Heart right ventricle (tissue), 16 donors: ENCODE measurements around the gene NFYC. TPM values are rescaled to one million over a fixed set of nuclear protein-coding genes. Genes with fewer than 3 reads are reported as not detected.

ENCODE experiments used
- ATAC-seq, 8 donors: fragments of 200-7000 bp; cut with Tn5 transposase; one replicate each; pipeline ENCODE4 v1.9.1; 2020; ENCODE audit warnings: mild to moderate bottlenecking in 8 of 8, moderate library complexity in 8 of 8, moderate number of reproducible peaks in 1 of 8
- DNase-seq, 2 donors: peaks; one replicate each; pipeline ENCODE4 v3.0.0-alpha.2; 2020
- H3K27ac ChIP-seq, 10 donors: fragments of 200-600 bp; sonication (generic) in 2 of 10; one replicate each; pipeline versions ENCODE4 v1.5.0 to v1.8.0; 2020 to 2022; ENCODE audit warnings: mild to moderate bottlenecking in 3 of 10
- H3K27me3 ChIP-seq, 7 donors: fragments of 200-600 bp; one replicate each; pipeline ENCODE4 v1.8.0; 2021 to 2022; ENCODE audit warnings: mild to moderate bottlenecking in 2 of 7
- H3K36me3 ChIP-seq, 9 donors: fragments of 200-600 bp; sonication (generic) in 1 of 9; one replicate each; pipeline versions ENCODE4 v1.5.0 to v1.8.0; 2020 to 2022; ENCODE audit warnings: mild to moderate bottlenecking in 2 of 9
- H3K4me1 ChIP-seq, 9 donors: fragments of 200-600 bp; sonication (generic) in 1 of 9; one replicate each; pipeline versions ENCODE4 v1.5.0 to v1.8.0; 2020 to 2022; ENCODE audit warnings: mild to moderate bottlenecking in 4 of 9
- H3K4me3 ChIP-seq, 10 donors: fragments of 200-600 bp; sonication (generic) in 2 of 10; one replicate each; pipeline versions ENCODE4 v1.5.0 to v1.8.0; 2020 to 2022; ENCODE audit warnings: mild to moderate bottlenecking in 7 of 10, moderate library complexity in 2 of 10
- H3K9me3 ChIP-seq, 11 donors: fragments of 200-600 bp in 10 of 11; sonication (generic) in 2 of 11; one replicate each; pipeline versions ENCODE4 v1.5.0 to v1.8.0; 2013 to 2022; ENCODE audit warnings: mild to moderate bottlenecking in 2 of 11, control low read depth in 1 of 11, moderate library complexity in 1 of 11
- WGBS, 2 donors: extraction: QIAGEN DNeasy Blood & Tissue Kit; methylation state at CpG; one replicate each; pipeline ENCODE4 v1.1.7; 2013; ENCODE audit warnings: inconsistent platforms in 1 of 2; 5-methylcytosine and 5-hydroxymethylcytosine counted together
- intact Hi-C, 10 donors: fragments of 100-400 bp; cut with DNase I; formaldehyde crosslinking; loops; one replicate each; pipeline versions ENCODE4 v1.11.1 to v1.14.2; 2022
- polyA plus RNA-seq, 2 donors: library from polyadenylated mRNA; stranded (reverse); fragments of 200-250 nt; gene quantifications; one replicate each; pipeline ENCODE4 v1.2.3, GENCODE V29; 2013
- total RNA-seq, 10 donors: library from RNA; stranded (reverse); fragmentation: NEBNext Ultra II Directional in 3 of 10; extraction: Animal tissue kit (Norgen Biotek cat#: 25700) in 3 of 10; gene quantifications; one replicate each; pipeline versions ENCODE4 v1.2.1 to v1.2.4, GENCODE V29; 2021 to 2023
- TF ChIP-seq, protein P1 (sequence below), 9 donors: fragments of 200-600 bp; sonication (generic) in 2 of 9; IDR thresholded peaks; one replicate each; pipeline versions ENCODE4 v1.5.0 to v1.8.0; 2021 to 2022; ENCODE audit warnings: antibody characterized with exemption in 9 of 9, mild to moderate bottlenecking in 5 of 9, moderate library complexity in 1 of 9
- donor health status: Arrhythmogenic right ventricular cardiomyopathy.
- donor health status: ischemic (EF 13 %, LVEDD 7.1; RV severe dilation, severe dysfunction).
- donor health status: healthy with polysubstance abuse.
- donor health status: DM: no; HTN: yes; CAD: no.
- donor health status: DM: no; HTN: no; CAD: no.
- donor health status: ischemic (EF 25% LVEDD 6.9; RV normal size, moderate dysfunction).
- donor health status: ischemic (EF 25% LVEDD 5.7; RV mildly dilated, moderate dysfunction).
- donor health status: healthy.
- donor health status: DM: yes; HTN: yes; CAD: no.
- donor health status: Ischemic cardiomyopathy.
- donor health status: ischemic (EF 35%, LVEDD 5.7; RV mildly dilated, moderate dysfunction).
- donor health status: nonischemic (EF 11% LVEDD 7.7; RV severe dilation, severe dysfunction).
- donor health status: DM: yes; HTN: yes; CAD: no.
- donor health status: PGD.
- donor health status: ischemic (EF 29% LVEDD 5.4; RV normal size, mild dysfunction).
- donor health status: nonischemic (EF 23%, LVEDD 6.1; RV moderate dilation, normal function).

The NFYC gene
- total and polyA plus RNA-seq, 12 donors = 49.9 to 84.7 (median 71.7) TPM

DNA sequence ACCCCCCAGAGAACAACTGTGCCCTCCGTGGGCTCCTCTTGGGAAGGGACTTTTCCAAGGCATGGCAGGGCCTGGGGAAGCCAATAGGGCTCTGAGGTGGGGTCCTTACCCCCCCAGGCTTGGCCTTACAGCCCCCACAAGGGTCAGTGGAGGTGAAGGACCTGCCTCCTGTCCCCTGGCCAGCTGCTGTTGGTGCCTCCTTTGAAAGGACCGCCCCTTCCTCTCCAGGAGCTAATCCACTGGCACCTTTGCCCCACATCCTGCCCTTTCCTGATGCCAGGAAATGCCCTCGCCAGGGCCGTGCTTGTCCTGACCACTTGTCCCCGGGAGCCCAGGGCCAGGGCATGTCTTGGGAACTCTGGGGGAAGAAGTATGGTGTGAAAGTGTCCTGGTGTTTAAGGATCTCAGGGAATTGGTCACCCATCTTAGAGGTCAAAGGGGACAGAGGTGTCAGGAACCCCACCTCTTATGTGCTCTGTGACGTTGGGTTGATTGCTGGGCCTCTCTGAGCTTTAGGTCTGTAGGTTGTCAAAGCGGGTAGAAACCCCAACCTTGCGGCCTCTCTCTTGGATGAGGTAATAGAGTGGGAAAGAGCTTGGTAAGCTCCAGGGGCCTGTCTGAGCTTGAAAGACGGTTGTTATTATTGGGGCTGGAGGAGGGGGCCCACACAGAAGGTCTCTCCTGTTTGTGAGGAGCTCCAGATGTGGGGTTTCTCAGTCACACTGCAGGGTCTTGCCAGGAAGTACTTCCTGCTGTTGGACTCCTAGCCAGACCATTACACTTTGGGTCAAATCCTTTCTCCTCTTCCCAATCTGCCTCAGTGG, 94.9 kb downstream of the NFYC start:
- 71 to 72% methylated on average over 9 of the region's 9 CpGs for WGBS, 2 donors
- no peaks in the 10 kb centered on the region for H3K36me3 ChIP-seq
- TF ChIP-seq, protein P1, sequence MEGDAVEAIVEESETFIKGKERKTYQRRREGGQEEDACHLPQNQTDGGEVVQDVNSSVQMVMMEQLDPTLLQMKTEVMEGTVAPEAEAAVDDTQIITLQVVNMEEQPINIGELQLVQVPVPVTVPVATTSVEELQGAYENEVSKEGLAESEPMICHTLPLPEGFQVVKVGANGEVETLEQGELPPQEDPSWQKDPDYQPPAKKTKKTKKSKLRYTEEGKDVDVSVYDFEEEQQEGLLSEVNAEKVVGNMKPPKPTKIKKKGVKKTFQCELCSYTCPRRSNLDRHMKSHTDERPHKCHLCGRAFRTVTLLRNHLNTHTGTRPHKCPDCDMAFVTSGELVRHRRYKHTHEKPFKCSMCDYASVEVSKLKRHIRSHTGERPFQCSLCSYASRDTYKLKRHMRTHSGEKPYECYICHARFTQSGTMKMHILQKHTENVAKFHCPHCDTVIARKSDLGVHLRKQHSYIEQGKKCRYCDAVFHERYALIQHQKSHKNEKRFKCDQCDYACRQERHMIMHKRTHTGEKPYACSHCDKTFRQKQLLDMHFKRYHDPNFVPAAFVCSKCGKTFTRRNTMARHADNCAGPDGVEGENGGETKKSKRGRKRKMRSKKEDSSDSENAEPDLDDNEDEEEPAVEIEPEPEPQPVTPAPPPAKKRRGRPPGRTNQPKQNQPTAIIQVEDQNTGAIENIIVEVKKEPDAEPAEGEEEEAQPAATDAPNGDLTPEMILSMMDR (IDR thresholded peaks at IDR 0.05) = no peak
- DNase-seq (no peak), ATAC-seq (no peak)
- H3K27ac ChIP-seq = peak overlapping the region in 1 of 10 donors; percentile 10
- intact Hi-C loops = no loop called here
- H3K4me3 ChIP-seq = no peak overlapping the region
- peaks cover 0 to 34% (median 0%) of the 10 kb centered on the region in 7 donors for H3K27me3 ChIP-seq
- no peaks in the 10 kb centered on the region for H3K9me3 ChIP-seq
- H3K4me1 ChIP-seq = peaks cover 13 to 33% (median 23%) of the 10 kb centered on the region in 9 donors

DNA sequence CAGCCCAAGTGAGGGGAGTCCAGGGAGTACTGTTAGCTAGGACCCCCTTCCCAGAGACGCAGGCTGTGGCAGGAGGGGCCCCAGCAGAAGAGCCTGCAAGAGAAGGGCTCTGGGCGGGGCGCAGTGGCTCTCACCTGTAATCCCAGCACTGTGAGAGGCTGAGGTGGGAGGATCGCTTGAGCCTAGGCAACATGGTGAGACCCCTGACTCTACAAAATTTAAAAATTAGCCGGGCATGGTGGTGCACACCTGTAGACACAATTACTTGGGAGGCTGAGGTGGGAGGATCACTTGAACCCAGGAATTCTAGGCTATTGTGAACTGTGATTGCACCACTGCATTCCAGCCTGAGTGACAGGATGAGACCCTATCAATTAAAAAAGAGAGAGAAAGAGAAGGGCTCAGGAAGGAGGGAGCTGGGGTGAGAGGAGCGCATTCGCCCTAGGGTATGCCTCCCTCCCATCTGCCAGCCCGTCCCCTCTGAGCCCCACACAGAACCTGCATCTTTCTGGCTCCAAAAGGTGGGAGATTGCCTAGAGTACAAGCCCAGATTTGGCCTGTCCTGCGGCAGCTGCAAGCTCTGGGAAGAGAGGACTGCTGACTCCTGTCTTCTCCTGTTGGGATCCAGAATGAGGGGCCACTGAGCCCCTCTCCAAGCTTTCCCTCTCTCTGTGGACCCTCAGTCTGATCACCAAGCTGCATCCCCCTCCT, 95.6 kb downstream of the NFYC start:
- DNase-seq = no peak
- TF ChIP-seq, protein P1 (IDR thresholded peaks at IDR 0.05) = no peak
- Histone ChIP-seq H3K4me1 (peaks cover 13 to 31% (median 19%) of the 10 kb centered on the region in 9 donors), H3K27ac (no peak overlapping the region), H3K27me3 (peaks cover 0 to 33% (median 0%) of the 10 kb centered on the region in 7 donors), H3K4me3 (no peak overlapping the region), H3K36me3 (no peaks in the 10 kb centered on the region), H3K9me3 (no peaks in the 10 kb centered on the region)
- ATAC-seq = no peak
- intact Hi-C loops = no loop called here
- WGBS, 2 donors = 86 to 95% methylated on average over 9 of the region's 9 CpGs

DNA sequence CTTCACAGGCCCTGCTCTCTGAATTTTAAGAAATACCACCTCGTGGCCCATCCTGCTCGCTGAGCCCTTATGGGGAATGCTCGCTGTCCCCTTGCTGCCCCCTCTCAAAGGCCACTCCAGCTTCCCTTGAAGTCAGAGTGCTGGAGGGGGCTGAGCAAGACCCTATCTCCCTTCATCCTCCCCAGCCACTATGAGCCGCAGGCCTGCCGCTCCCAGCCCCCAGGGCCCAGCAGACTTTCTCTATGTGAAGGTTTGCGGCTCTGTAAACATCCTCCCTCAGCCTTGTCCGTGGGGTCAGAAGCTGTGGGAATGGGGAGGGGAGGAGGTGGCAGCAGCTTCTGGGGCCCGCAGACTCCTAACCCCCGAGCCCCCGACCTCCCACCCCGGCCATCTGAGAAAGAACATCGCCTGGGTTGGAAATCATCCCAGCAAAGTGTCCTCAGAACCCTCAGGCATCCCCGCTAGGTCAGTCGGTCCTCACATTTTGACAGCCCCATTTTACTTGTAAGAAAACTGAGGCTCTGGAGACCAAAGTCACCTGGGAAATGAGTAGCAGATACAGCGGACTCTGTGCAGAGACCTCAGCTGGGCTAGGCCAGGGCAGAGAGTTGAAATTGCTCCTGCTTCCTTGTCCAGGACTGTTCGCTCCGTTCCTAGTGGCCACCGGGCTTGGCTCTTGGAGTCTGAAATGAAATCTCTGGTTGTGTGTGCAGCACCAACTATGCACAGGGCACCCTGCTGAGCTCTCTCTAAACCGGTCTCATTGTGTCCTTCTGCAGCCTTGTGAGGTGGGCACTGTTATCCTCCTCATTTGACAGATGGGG, 96.4 kb downstream of the NFYC start:
- Histone ChIP-seq H3K4me3 (no peak overlapping the region), H3K9me3 (no peaks in the 10 kb centered on the region), H3K27ac (no peak overlapping the region), H3K27me3 (peaks cover 0 to 25% (median 0%) of the 10 kb centered on the region in 7 donors), H3K36me3 (no peaks in the 10 kb centered on the region), H3K4me1 (peaks cover 5 to 23% (median 11%) of the 10 kb centered on the region in 9 donors)
- DNase-seq (no peak), ATAC-seq (no peak)
- TF ChIP-seq, protein P1 (IDR thresholded peaks at IDR 0.05) = no peak
- intact Hi-C loops = no loop called here
- WGBS, 2 donors = 80% methylated on average over 19 of the region's 19 CpGs
